ENCODE measurements around the gene REXO4. TPM values are rescaled to one million over a fixed set of nuclear protein-coding genes. Genes with fewer than 3 reads are reported as not detected.

REXO4 gene
- total and polyA plus RNA-seq, 10 of the 15 experiments (the other 5 are each of a cell fraction or from before 2014, with no cell fraction given) = 2.7 to 43.9 (median 30.5) TPM

GRCh38 chr9:133420392-133420827 is 2.6 kb upstream of the REXO4 start (continued):
- TF ChIP-seq MEF2B (IDR thresholded peaks at IDR 0.05; ENCODE audit: partially characterized antibody, poor library complexity, severe bottlenecking) (peak; percentile 13), SIX5 (IDR thresholded peaks at IDR 0.05; ENCODE audit: low read depth, low read length, severe bottlenecking) (no peak), SP1 (IDR thresholded peaks at IDR 0.05; ENCODE audit: low read depth, low read length) (peak; percentile 56), JUNB (IDR thresholded peaks at IDR 0.05) (no peak), SUZ12 (IDR thresholded peaks at IDR 0.05; ENCODE audit: unreplicated experiment) (no peak), SMC3 (IDR thresholded peaks at IDR 0.05; ENCODE audit: borderline replicate concordance, low read length) (no peak), ZBED1 (IDR thresholded peaks at IDR 0.05; ENCODE audit: borderline replicate concordance) (no peak), ATF7 (IDR thresholded peaks at IDR 0.05; ENCODE audit: low read depth) (0 out of 2 replicates have a peak, but pooled peaks have one; percentile 19), RUNX3 (IDR thresholded peaks at IDR 0.05; ENCODE audit: low read length) (peak; percentile 24; the same call in 1 of the 2 replicates), EGR1 (IDR thresholded peaks at IDR 0.05; ENCODE audit: borderline replicate concordance in 1 of 2, low read depth in 2 of 2, low read length in 2 of 2) (no peak), DPF2 (IDR thresholded peaks at IDR 0.05) (no peak), TCF12 (IDR thresholded peaks at IDR 0.05; ENCODE audit: low read depth, low read length) (no peak), CHD1 (IDR thresholded peaks at IDR 0.05; ENCODE audit: low read depth, low read length) (no peak), SRF (IDR thresholded peaks at IDR 0.05; ENCODE audit: low read depth in 2 of 2, low read length in 2 of 2) (no peak), SMAD5 (IDR thresholded peaks at IDR 0.05; ENCODE audit: low read depth) (no peak), BMI1 (IDR thresholded peaks at IDR 0.05; ENCODE audit: borderline replicate concordance) (no peak), POLR2A (IDR thresholded peaks at IDR 0.05; ENCODE audit: low read depth, low read length) (peak; percentile 46; the same call in 1 of the 2 replicates), ZBTB4 (CRISPR knock-in tag; IDR thresholded peaks at IDR 0.05) (no peak), CBX3 (IDR thresholded peaks at IDR 0.05; ENCODE audit: borderline replicate concordance, low read depth) (no peak), ZSCAN29 (IDR thresholded peaks at IDR 0.05) (no peak), ZNF24 (IDR thresholded peaks at IDR 0.05) (no peak), KAT2A (conservative IDR thresholded peaks at IDR 0.05; ENCODE audit: control insufficient read depth, low read depth, low read length) (no peak), RCOR1 (conservative IDR thresholded peaks at IDR 0.05; ENCODE audit: low read depth, low read length) (no peak), CBX5 (IDR thresholded peaks at IDR 0.05; ENCODE audit: low read depth) (no peak), BRCA1 (IDR thresholded peaks at IDR 0.05; ENCODE audit: low read depth, low read length) (no peak)
- TF ChIP-seq, protein P1, sequence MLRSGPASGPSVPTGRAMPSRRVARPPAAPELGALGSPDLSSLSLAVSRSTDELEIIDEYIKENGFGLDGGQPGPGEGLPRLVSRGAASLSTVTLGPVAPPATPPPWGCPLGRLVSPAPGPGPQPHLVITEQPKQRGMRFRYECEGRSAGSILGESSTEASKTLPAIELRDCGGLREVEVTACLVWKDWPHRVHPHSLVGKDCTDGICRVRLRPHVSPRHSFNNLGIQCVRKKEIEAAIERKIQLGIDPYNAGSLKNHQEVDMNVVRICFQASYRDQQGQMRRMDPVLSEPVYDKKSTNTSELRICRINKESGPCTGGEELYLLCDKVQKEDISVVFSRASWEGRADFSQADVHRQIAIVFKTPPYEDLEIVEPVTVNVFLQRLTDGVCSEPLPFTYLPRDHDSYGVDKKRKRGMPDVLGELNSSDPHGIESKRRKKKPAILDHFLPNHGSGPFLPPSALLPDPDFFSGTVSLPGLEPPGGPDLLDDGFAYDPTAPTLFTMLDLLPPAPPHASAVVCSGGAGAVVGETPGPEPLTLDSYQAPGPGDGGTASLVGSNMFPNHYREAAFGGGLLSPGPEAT (IDR thresholded peaks at IDR 0.05; ENCODE audit: low read depth) = peak; percentile 96
- TF ChIP-seq, protein P2, sequence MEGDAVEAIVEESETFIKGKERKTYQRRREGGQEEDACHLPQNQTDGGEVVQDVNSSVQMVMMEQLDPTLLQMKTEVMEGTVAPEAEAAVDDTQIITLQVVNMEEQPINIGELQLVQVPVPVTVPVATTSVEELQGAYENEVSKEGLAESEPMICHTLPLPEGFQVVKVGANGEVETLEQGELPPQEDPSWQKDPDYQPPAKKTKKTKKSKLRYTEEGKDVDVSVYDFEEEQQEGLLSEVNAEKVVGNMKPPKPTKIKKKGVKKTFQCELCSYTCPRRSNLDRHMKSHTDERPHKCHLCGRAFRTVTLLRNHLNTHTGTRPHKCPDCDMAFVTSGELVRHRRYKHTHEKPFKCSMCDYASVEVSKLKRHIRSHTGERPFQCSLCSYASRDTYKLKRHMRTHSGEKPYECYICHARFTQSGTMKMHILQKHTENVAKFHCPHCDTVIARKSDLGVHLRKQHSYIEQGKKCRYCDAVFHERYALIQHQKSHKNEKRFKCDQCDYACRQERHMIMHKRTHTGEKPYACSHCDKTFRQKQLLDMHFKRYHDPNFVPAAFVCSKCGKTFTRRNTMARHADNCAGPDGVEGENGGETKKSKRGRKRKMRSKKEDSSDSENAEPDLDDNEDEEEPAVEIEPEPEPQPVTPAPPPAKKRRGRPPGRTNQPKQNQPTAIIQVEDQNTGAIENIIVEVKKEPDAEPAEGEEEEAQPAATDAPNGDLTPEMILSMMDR (IDR thresholded peaks at IDR 0.05 in 2 of 3, conservative IDR thresholded peaks at IDR 0.05 in 1 of 3; ENCODE audit: control insufficient read depth in 2 of 3, extremely low read depth in 1 of 3, insufficient read depth in 1 of 3, low read depth in 3 of 3, low read length in 3 of 3) = no peak

Measured in GM12878 (cell line).